ENCODE data around the gene MEX3D. TPM values are rescaled to one million over a fixed set of nuclear protein-coding genes. Genes with fewer than 3 reads are reported as not detected.
"Not testable (repeated sequence)": the region's sequence is repeated elsewhere in the genome, so short reads cannot be mapped to it uniquely, and the experiment has no call there.

The MEX3D gene
- total RNA-seq, 1 experiment from 2014 or later = 64.0 TPM

DNA sequence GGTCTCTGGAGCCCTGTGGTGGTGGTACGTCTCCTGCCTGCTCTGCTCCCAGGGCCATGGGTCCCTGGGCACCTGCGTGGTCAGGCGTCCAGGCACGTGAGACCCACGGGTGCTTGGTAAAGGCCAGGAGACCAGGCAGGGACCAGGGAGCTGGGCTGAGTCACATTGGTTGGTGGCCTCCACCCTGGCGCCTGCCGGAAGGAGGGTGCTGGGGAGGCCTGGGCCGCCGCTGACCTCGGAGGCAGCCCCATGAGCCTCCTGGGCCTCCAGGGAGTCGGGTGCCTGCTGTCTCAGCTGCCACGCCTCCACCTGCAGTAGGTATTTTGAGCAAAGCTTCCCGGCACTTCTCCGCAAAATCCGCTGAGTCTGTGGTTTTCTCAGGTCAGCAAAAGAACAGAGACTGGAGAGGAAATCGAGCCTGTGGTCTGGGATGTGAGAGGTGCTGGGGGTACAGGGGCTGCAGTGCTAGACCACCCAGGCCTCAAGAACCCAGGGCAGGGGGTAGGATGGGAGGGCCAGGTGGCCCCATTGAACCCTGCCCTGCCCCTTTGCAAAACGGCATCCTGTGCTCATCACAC lies 47.8 kb downstream of the MEX3D start:
- ATAC-seq (no peak), DNase-seq (no peak)
- Histone ChIP-seq H3K9me2 (replicated peaks; ENCODE audit: low read length) (no peaks in the 10 kb centered on the region), H3K4me3 (ENCODE audit: low read length) (no peak overlapping the region), H3K9me3 (ENCODE audit: low read length) (no peaks in the 10 kb centered on the region), H2AFZ (ENCODE audit: low read length) (no peak overlapping the region), H3K36me3 (ENCODE audit: low read depth, low read length) (no peaks in the 10 kb centered on the region), H3K27ac (ENCODE audit: low read length) (no peak overlapping the region), H3K27me3 (ENCODE audit: low read length) (no peaks in the 10 kb centered on the region), H3K9ac (ENCODE audit: low read length) (no peak overlapping the region), H3K4me1 (ENCODE audit: insufficient read depth, low read length) (no peaks in the 10 kb centered on the region), H3K79me2 (ENCODE audit: low read length) (no peaks in the 10 kb centered on the region), H4K20me1 (ENCODE audit: low read length) (no peaks in the 10 kb centered on the region), H3F3A (ENCODE audit: low read length, unreplicated experiment) (no peaks in the 10 kb centered on the region), H3K4me2 (ENCODE audit: low read length) (no peak overlapping the region)
- CTCF ChIA-PET = no interaction called here
- no peak for TF ChIP-seq EZH2 (IDR thresholded peaks at IDR 0.05; ENCODE audit: low read length, unreplicated experiment)
- TF ChIP-seq EZH2phosphoT487 (IDR thresholded peaks at IDR 0.05; ENCODE audit: borderline replicate concordance, low read length) = no peak
- TF ChIP-seq, protein P1, sequence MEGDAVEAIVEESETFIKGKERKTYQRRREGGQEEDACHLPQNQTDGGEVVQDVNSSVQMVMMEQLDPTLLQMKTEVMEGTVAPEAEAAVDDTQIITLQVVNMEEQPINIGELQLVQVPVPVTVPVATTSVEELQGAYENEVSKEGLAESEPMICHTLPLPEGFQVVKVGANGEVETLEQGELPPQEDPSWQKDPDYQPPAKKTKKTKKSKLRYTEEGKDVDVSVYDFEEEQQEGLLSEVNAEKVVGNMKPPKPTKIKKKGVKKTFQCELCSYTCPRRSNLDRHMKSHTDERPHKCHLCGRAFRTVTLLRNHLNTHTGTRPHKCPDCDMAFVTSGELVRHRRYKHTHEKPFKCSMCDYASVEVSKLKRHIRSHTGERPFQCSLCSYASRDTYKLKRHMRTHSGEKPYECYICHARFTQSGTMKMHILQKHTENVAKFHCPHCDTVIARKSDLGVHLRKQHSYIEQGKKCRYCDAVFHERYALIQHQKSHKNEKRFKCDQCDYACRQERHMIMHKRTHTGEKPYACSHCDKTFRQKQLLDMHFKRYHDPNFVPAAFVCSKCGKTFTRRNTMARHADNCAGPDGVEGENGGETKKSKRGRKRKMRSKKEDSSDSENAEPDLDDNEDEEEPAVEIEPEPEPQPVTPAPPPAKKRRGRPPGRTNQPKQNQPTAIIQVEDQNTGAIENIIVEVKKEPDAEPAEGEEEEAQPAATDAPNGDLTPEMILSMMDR (conservative IDR thresholded peaks at IDR 0.05; ENCODE audit: low read depth, low read length) = no peak
- BruUV-seq (replicated peaks) = no TSS peak
- POLR2A ChIA-PET (ENCODE audit: unreplicated experiment) = no interaction called here
- intact Hi-C loops (cut with micrococcal nuclease) = no loop called here

DNA sequence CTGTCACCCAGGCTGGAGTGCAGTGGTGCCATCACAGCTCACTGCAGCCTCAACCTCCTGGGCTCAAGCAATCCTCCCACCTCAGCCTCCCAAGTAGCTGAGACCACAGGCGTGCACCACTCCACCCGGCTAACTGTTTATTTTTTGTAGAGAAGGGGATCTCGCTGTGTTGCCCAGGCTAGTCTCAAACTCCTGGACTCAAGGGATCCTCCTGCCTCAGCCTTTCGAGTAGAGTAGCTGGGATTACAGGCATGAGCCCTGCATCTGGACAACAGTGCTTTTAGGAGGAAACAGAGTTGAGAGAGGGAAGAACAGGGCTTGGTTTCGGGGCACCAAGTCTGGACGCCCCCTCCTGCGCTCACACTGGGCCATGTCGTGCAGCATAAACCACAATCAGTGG lies 48.3 kb downstream of the MEX3D start:
- POLR2A ChIA-PET (ENCODE audit: unreplicated experiment); H3F3A ChIP-seq (ENCODE audit: low read length, unreplicated experiment); ATAC-seq; H3K79me2 ChIP-seq (ENCODE audit: low read length); H3K9ac ChIP-seq (ENCODE audit: low read length); H3K4me2 ChIP-seq (ENCODE audit: low read length); H3K27ac ChIP-seq (ENCODE audit: low read length); H3K9me3 ChIP-seq (ENCODE audit: low read length); intact Hi-C loops (cut with micrococcal nuclease); H4K20me1 ChIP-seq (ENCODE audit: low read length); H3K27me3 ChIP-seq (ENCODE audit: low read length); CTCF ChIA-PET; DNase-seq; BruUV-seq (replicated peaks); H3K4me3 ChIP-seq (ENCODE audit: low read length); H3K4me1 ChIP-seq (ENCODE audit: insufficient read depth, low read length); H3K9me2 ChIP-seq (replicated peaks; ENCODE audit: low read length); H2AFZ ChIP-seq (ENCODE audit: low read length); H3K36me3 ChIP-seq (ENCODE audit: low read depth, low read length): not testable (repeated sequence)

DNA sequence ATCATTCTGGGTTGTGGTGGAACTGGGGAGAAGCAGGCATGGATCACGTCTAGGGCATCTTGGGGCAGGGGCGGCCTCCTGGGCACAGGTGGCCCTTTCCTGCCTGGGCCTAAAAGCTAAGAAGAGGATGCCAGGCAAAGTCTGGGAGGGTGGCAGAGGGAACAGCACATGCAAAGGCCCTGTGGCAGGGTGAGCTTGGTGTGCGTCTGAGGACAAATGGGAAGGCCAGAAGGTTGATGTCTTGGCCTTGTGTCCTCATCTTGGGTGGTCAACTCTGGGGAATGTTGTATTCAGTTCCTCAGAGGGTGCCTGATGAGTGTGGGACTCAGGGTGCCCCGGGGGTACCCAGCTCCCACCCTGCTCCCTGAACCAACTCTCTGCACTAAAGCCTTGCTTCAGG lies 49.7 kb downstream of the MEX3D start:
- H3K9ac ChIP-seq (ENCODE audit: low read length) = no peak overlapping the region
- ATAC-seq (no peak), DNase-seq (no peak)
- H4K20me1 ChIP-seq (ENCODE audit: low read length) = no peaks in the 10 kb centered on the region
- no peaks in the 10 kb centered on the region for H3K9me3 ChIP-seq (ENCODE audit: low read length)
- H3F3A ChIP-seq (ENCODE audit: low read length, unreplicated experiment) = no peaks in the 10 kb centered on the region
- H3K4me1 ChIP-seq (ENCODE audit: insufficient read depth, low read length) = no peaks in the 10 kb centered on the region
- TF ChIP-seq, protein P1 (conservative IDR thresholded peaks at IDR 0.05; ENCODE audit: low read depth, low read length) = no peak
- no peak for TF ChIP-seq EZH2phosphoT487 (IDR thresholded peaks at IDR 0.05; ENCODE audit: borderline replicate concordance, low read length)
- TF ChIP-seq EZH2 (IDR thresholded peaks at IDR 0.05; ENCODE audit: low read length, unreplicated experiment) = no peak
- H2AFZ ChIP-seq (ENCODE audit: low read length) = no peak overlapping the region
- no peaks in the 10 kb centered on the region for H3K79me2 ChIP-seq (ENCODE audit: low read length)
- no peaks in the 10 kb centered on the region for H3K9me2 ChIP-seq (replicated peaks; ENCODE audit: low read length)
- POLR2A ChIA-PET (ENCODE audit: unreplicated experiment) = no interaction called here
- H3K4me2 ChIP-seq (ENCODE audit: low read length) = no peak overlapping the region
- no peaks in the 10 kb centered on the region for H3K36me3 ChIP-seq (ENCODE audit: low read depth, low read length)
- intact Hi-C loops (cut with micrococcal nuclease) = no loop called here
- H3K4me3 ChIP-seq (ENCODE audit: low read length) = no peak overlapping the region
- H3K27ac ChIP-seq (ENCODE audit: low read length) = no peak overlapping the region
- no TSS peak for BruUV-seq (replicated peaks)
- H3K27me3 ChIP-seq (ENCODE audit: low read length) = no peaks in the 10 kb centered on the region
- CTCF ChIA-PET = no interaction called here

Measured in PC-3 (cell line).